Calu3 (cell line): ENCODE measurements around the gene QARS1. TPM values are rescaled to one million over a fixed set of nuclear protein-coding genes. Genes with fewer than 3 reads are reported as not detected.

Source experiments
- Bru-seq: library from RNA; stranded (reverse); fragments of 400-500 nt; gene quantifications from one replicate; lab custom pipeline; 2021; lab: Mats Ljungman, UMichigan
- BruChase-seq, 2 experiments: library from RNA; stranded (reverse); fragments of 400-500 nt; gene quantifications; one replicate each; lab custom pipeline; 2021; lab: Mats Ljungman, UMichigan
- BruUV-seq: library from RNA; stranded (reverse); fragments of 400-500 nt; replicated peaks from 2 replicates; lab custom pipeline; 2021; lab: Mats Ljungman, UMichigan
- CTCF ChIA-PET: fragments of 300-600 bp; sonication (Branson Sonifier 250); formaldehyde crosslinking; loops from one replicate; lab custom pipeline; 2022; ENCODE audit warnings: antibody characterized with exemption; lab: Charles Lee
- DNase-seq: peaks from one replicate; pipeline ENCODE4 v3.0.0; 2022
- H3K27ac Mint-ChIP-seq: one replicate; pipeline ENCODE4 v1.8.0; 2022; ENCODE audit warnings: mixed read lengths; ENCODE audit not compliant: unreplicated experiment
- H3K27me3 Mint-ChIP-seq: one replicate; pipeline ENCODE4 v1.8.0; 2022; ENCODE audit warnings: mixed read lengths; ENCODE audit not compliant: unreplicated experiment
- H3K36me3 Mint-ChIP-seq: one replicate; pipeline ENCODE4 v1.8.0; 2022; ENCODE audit warnings: mild to moderate bottlenecking, moderate library complexity, mixed read lengths; ENCODE audit not compliant: insufficient read depth, unreplicated experiment
- H3K4me1 Mint-ChIP-seq: one replicate; pipeline ENCODE4 v1.8.0; 2022; ENCODE audit warnings: mild to moderate bottlenecking, low read depth, mixed read lengths; ENCODE audit not compliant: unreplicated experiment
- H3K4me3 Mint-ChIP-seq: one replicate; pipeline ENCODE4 v1.8.0; 2022; ENCODE audit warnings: mild to moderate bottlenecking, low read depth, moderate library complexity, mixed read lengths; ENCODE audit not compliant: unreplicated experiment
- H3K9me3 Mint-ChIP-seq: one replicate; pipeline ENCODE4 v1.8.0; 2022; ENCODE audit warnings: low read depth, mixed read lengths; ENCODE audit not compliant: unreplicated experiment
- CTCF ChIP-seq: fragments of 200-600 bp; IDR thresholded peaks from one replicate; pipeline ENCODE4 v1.8.0; 2022; ENCODE audit warnings: antibody characterized with exemption; ENCODE audit not compliant: unreplicated experiment
- intact Hi-C: fragments of 100-400 bp; cut with micrococcal nuclease; formaldehyde crosslinking; loops from one replicate; pipeline ENCODE4 v1.10.0; 2022; ENCODE audit not compliant: unreplicated experiment
- long read RNA-seq: library from polyadenylated mRNA; stranded (forward); transcript quantifications from one replicate; pipeline ENCODE4 v2.0.0, GENCODE V29; 2022
- total RNA-seq: library from RNA; stranded (reverse); gene quantifications from 2 replicates; pipeline ENCODE4 v1.2.3, GENCODE V29; 2022

QARS1 gene
- total RNA-seq (179 and 248 TPM in 2 replicates), Bru-seq, nascent RNA (percentile 68 among the genes with signal in this experiment), BruChase-seq, experiment 1, labeled RNA remaining after a 6-hour chase (percentile 90 among the genes with signal in this experiment), BruChase-seq, experiment 2, labeled RNA remaining after a 2-hour chase (percentile 88 among the genes with signal in this experiment)
- long read RNA-seq, transcript QARS-201 (24 exons, 2,827 nt), result major isoform, 71 of 120 reads
- long read RNA-seq, transcript QARS-209 (23 exons, 2,362 nt), result minor isoform, 11 of 120 reads
- long read RNA-seq, partial matches to known transcripts, result 7 of 120 reads
- long read RNA-seq, other reads (novel, unspliced or antisense), result 27 of 120 reads

GRCh38 chr3:49104427-49105291 lies at the start of gene QARS1:
QARS1 (minus strand) TSS chr3:49104757; CDS start chr3:49104733, 24 bp downstream.
- DNase-seq, result peak; percentile 92
- CTCF ChIA-PET, result interaction anchor here (0.6 to 2.4 kb wide), 2 partner anchors 11 to 1281 kb away, joined by 3 to 12 read pairs; partner anchors contain the start of gene QRICH1
- no peaks in the 10 kb centered on the region for H3K9me3 Mint-ChIP-seq
- peak within 1 kb of the TSS; percentile 98 for H3K4me3 Mint-ChIP-seq
- H3K27ac Mint-ChIP-seq, result peak within 1 kb of the TSS; percentile 91
- H3K4me1 Mint-ChIP-seq, result peaks cover 10% of the 10 kb centered on the region
- no peaks in the 10 kb centered on the region for H3K27me3 Mint-ChIP-seq
- no peak for TF ChIP-seq CTCF
- TSS peak; percentile 91 for BruUV-seq
- intact Hi-C loops, result no loop called here
- peaks cover 61% of the 10 kb centered on the region for H3K36me3 Mint-ChIP-seq

GRCh38 chr3:49153349-49153912 lies 48.9 kb upstream of the QARS1 start:
- Mint-ChIP-seq H3K4me1 (no peaks in the 10 kb centered on the region), H3K27me3 (no peaks in the 10 kb centered on the region), H3K4me3 (no peak overlapping the region), H3K36me3 (peaks cover 5% of the 10 kb centered on the region), H3K27ac (no peak overlapping the region), H3K9me3 (no peaks in the 10 kb centered on the region)
- intact Hi-C loops, result no loop called here
- CTCF ChIA-PET, result no interaction called here
- no TSS peak for BruUV-seq
- no peak for TF ChIP-seq CTCF
- DNase-seq, result no peak

GRCh38 chr3:49151610-49152009 lies 47.1 kb upstream of the QARS1 start:
- Mint-ChIP-seq H3K9me3 (no peaks in the 10 kb centered on the region), H3K27me3 (no peaks in the 10 kb centered on the region), H3K4me1 (no peaks in the 10 kb centered on the region), H3K4me3 (no peak overlapping the region), H3K27ac (no peak overlapping the region), H3K36me3 (no peaks in the 10 kb centered on the region)
- BruUV-seq, result no TSS peak
- CTCF ChIA-PET, result no interaction called here
- intact Hi-C loops, result no loop called here
- no peak for DNase-seq
- no peak for TF ChIP-seq CTCF

GRCh38 chr3:49148159-49148558 lies 43.6 kb upstream of the QARS1 start:
- no peak overlapping the region for H3K4me3 Mint-ChIP-seq
- TF ChIP-seq CTCF, result no peak
- BruUV-seq, result no TSS peak
- CTCF ChIA-PET, result interaction anchor here (0.7 kb wide), 3 partner anchors 96 to 139 kb away, joined by 3 to 10 read pairs (median 5); no protein-coding TSS in a partner anchor
- H3K9me3 Mint-ChIP-seq, result no peaks in the 10 kb centered on the region
- no peaks in the 10 kb centered on the region for H3K4me1 Mint-ChIP-seq
- H3K27me3 Mint-ChIP-seq, result no peaks in the 10 kb centered on the region
- H3K36me3 Mint-ChIP-seq, result no peaks in the 10 kb centered on the region
- intact Hi-C loops, result no loop called here
- no peak overlapping the region for H3K27ac Mint-ChIP-seq
- DNase-seq, result no peak
